ENCODE results near the gene FAM53C.
A peak's percentile ranks its signal among the peaks of the same experiment; 100 is the strongest.
"Not testable (repeated sequence)": the region's sequence is repeated elsewhere in the genome, so short reads cannot be mapped to it uniquely, and the experiment has no call there.

Gene FAM53C

GRCh38 chr5:138337685-138338410 lies at the start of gene FAM53C:
Gene FAM53C (plus strand): TSS chr5:138338266. CDS start chr5:138341336, 3,070 bp downstream.
- DNase-seq (ENCODE audit: low read depth, low spot score) = peak; percentile 83

DNA sequence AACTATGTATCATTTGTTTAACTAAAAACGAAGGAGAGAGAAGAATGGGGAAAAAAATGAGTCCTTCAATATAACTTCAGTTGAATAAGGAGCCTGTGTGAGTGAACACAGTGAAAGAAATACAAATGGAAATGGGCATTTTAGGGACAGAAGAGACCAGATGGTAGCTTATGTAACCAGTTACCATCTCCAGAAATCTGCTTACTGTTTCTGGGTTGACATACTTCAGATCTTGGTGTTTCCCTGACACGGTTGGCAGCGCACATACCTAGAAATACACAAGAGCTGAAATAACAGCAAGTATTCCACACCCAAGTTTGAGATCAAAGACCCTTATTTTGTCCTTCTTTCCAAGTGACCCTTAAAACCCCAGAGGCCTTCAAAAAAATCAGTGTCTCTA lies 48.8 kb upstream of the FAM53C start:
- no peak for DNase-seq (ENCODE audit: low read depth, low spot score)

- no peak for DNase-seq (ENCODE audit: low read depth, low spot score)
Measured at GRCh38 chr5:138303372-138303771, 34.7 kb upstream of the FAM53C start.

- no peak for DNase-seq (ENCODE audit: low read depth, low spot score)
Measured at GRCh38 chr5:138305797-138306196, 32.3 kb upstream of the FAM53C start.

- no peak for DNase-seq (ENCODE audit: low read depth, low spot score)
Measured at GRCh38 chr5:138315751-138316278, 22.3 kb upstream of the FAM53C start.

- DNase-seq (ENCODE audit: low read depth, low spot score) = no peak
Measured at GRCh38 chr5:138316355-138316754, 21.7 kb upstream of the FAM53C start.

DNA sequence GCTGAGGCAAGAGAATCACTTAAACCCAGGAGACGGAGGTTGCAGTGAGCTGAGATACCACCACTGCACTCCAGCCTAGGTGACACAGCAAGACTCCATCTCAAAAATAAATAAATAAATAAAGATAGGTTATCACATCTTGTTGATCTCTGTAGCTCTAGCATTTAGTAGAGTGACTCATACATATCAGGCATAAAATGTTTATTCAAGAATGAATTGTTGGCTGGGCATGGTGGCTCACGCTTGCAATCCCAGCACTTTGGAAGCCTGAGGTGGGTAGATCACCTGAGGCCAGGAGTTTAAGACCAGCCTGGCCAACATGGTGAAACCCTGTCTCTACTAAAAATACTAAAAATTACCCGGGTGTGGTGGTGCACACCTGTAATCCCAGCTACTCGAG lies 19.9 kb upstream of the FAM53C start:
- not testable (repeated sequence) for DNase-seq (ENCODE audit: low read depth, low spot score)

DNA sequence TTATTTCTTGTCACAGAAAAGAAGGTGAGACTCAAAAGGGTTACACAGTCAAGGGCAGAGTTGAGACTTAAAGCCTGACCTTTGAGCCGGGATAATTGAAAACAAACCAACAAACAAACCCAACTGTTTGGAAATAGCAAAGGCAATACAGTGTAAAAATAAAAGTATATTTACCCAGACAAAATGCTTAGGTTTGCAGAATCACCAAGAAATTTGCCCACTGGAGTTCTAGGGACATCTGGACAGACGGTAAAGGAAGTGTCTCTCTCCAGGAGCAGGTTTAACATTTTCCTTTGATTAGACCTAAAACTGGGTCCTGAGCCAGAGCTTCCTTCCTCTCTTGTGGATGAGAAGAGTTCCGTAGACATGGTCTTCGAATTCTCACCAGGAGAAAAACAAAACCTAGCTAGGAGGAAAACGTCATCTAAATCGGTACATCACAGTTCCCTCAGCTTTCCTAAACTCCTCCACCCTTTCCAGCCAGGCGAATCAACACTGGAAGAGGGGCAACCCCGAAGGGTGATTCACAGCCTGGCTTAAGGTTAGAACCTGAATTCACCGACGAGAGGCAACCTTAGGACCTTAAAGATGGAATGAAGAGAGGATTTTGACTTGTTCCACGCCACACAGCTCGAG lies 7.1 kb upstream of the FAM53C start:
- DNase-seq (ENCODE audit: low read depth, low spot score) = no peak

DNA sequence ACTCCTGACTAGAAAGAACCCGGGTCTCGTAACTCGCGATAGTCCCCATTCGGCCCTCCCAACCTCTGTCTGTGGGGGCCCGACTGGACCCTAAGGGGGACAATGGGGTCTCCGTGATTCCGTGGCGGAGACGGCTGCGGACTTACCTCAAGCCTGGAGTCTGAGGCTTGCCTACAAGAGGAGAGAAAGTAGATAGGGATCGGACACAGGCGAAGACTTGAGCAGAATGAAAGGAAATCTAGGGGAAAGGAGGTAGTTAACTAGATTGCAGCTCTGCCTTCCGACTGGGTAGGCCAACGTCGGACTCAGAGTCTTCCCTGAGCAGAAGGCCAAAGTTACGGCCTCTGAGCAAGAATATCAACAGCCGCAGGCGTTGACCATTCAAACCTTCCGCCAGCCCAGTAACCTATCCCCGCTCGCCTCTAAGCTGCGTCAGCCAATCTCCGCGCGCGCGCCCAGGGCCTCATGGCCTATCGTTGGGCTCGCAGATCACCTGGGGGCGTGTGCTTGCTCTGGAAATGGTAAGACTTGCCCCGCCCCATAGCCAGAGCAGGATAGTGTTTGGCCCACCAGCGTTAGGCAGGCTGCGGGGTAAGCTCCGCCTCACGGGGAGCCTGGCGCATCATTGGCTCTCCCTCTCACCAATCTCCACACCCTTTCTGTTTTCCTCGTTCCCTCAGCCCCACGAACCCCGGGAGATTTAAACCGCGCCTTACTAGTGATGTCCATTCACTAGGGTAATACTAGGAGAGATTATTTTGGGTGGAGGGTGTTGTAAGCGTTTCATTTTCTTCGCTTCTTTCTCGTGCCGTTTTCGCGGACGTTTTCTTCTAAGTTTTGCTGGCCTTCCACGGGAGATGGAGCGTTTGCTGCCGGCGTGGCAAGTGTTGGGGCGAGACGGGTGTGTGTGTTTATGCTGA lies 6.4 kb upstream of the FAM53C start, which contains the start of gene CDC25C:
Gene CDC25C (minus strand): TSS at position 356 of the 920 bp plus-strand sequence. CDS start 624 bp downstream, outside the sequence.
- peak; percentile 96 for DNase-seq (ENCODE audit: low read depth, low spot score)

- no peak for DNase-seq (ENCODE audit: low read depth, low spot score)
Measured at GRCh38 chr5:138334867-138335447, 3.1 kb upstream of the FAM53C start.

- peak; percentile 29 for DNase-seq (ENCODE audit: low read depth, low spot score)
Measured at GRCh38 chr5:138336952-138337684, 948 bp upstream of the FAM53C start.

GRCh38 chr5:138338411-138339090 lies 485 bp downstream of the FAM53C start:
- no peak for DNase-seq (ENCODE audit: low read depth, low spot score)

DNA sequence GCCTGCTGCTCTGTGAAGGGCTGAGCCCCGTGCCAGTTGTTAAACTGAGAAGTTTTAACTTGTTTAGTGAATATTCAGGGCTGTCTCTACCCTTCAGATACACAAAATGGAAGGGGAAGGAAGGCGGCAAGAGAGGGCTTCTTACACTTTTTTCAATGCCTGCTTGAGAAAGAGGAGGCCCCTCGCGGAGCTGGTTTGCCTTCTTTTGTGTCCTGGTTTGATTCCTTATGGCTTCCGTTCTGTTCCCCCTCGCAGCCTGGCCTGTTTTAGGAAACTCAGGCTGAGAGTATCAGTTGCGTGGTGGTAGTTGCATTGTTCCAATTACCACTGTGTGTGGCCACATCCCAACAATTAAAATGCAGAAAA lies 1.0 kb downstream of the FAM53C start:
- DNase-seq (ENCODE audit: low read depth, low spot score) = no peak

- no peak for DNase-seq (ENCODE audit: low read depth, low spot score)
Measured at GRCh38 chr5:138339464-138339863, 1.4 kb downstream of the FAM53C start.

DNA sequence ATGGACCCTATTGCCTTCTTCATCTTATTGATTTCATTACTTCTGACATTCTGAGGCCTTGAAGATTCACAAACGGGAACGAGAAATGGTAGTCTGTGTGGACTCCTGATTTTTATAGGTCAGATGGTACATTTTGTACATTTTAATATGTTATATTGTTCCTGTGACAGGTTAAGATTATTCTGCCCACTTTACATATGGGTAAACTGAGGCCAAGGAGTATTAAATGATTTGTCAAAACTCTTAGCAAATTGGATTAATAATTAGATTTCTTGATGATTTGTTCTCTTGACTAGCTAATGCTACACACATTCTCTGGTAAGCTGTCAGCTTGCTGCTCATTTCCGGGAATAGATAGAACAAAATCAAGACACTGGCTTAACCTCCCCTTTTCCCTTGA lies 1.9 kb downstream of the FAM53C start:
- no peak for DNase-seq (ENCODE audit: low read depth, low spot score)

- no peak for DNase-seq (ENCODE audit: low read depth, low spot score)
Measured at GRCh38 chr5:138344887-138345622, 7.0 kb downstream of the FAM53C start.

DNA sequence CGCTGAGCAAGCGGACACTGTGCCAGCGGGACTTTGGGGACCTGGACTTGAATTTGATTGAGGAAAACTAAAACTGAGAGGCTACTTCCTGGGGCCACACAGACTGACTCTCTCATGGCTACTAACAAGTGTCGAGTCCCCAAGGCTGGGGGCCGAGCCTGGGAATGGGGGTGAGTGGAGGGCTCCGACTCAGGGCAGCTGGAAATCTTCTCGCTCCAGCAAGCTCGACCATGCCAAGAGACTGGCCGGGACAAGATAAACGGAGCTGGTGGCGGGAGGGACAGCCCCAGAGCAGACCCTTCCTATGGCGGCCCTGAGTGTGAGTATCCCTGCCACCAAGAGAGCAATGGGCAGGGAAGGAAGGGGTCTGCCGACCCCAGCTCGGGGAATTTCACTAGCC lies 8.8 kb downstream of the FAM53C start:
- no peak for DNase-seq (ENCODE audit: low read depth, low spot score)

DNA sequence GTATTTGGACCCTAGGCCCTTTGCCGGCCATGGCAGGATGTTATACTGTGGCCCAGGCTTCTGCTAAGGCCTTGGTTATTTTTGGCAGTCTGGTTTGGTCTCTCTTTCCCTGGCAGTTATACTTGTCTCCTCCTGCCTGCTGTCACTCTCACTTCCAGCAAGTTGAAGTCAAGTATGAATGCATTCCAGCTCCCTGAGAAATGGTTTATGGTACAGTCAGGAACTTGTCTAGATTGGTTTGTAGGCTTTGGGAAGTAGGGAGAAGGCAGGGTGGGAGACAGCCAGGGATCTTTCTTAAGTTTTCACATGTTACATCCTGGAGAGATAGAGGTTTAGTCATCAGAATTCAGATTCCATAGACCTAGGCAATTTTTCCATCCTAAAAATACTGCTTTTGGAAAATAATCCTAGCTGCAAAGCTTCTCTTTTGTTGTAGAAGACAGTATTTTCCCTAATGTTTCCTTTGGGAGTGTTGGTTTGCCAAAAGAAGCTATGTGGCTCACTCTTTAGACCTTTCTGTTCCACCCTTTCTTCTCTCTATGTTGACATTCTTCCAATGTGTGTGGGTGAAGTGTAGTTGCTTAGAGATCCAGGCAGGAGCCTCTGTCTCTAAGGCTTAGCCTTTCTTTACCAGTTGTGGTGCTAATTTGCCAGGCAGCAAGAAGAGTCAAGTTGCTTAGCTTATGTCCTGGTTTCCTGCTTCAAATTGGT lies 11.9 kb downstream of the FAM53C start:
- no peak for DNase-seq (ENCODE audit: low read depth, low spot score)

DNA sequence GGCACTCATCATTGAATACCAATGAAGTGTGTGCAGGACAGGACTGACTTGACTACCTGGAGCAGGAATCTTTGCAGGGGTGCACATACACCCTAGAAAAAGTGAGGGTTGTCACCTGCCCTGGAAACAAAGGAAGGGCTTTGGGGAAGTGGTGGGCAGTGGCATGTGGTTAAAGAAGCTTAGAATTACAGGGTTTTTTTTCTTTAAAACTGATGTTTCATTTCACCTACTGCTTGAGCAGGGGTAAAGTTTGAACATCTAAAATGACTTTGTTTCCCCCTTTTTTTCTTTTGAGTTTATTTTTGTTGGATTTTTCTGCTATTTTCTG lies 12.5 kb downstream of the FAM53C start:
- DNase-seq (ENCODE audit: low read depth, low spot score) = no peak
